ENCODE results near the gene CYP4B1.
"Not testable (repeated sequence)": the region's sequence is repeated elsewhere in the genome, so short reads cannot be mapped to it uniquely, and the experiment has no call there.

GRCh38 chr1:46857660-46858065, 58.8 kb downstream of the CYP4B1 start:
- not testable (repeated sequence) for TF ChIP-seq CTCF, POLR2A, POLR2AphosphoS5 (IDR thresholded peaks at IDR 0.05)

Measured in sigmoid colon (tissue), 4 donors.